Medulla oblongata (tissue), 1 donor: ENCODE measurements around the gene PIGW.
"Not testable (repeated sequence)": the region's sequence is repeated elsewhere in the genome, so short reads cannot be mapped to it uniquely, and the experiment has no call there.

ENCODE experiments used
- DNase-seq: peaks from one replicate; pipeline ENCODE4 v3.0.0-alpha.2; 2015; ENCODE audit errors: extremely low spot score

Gene PIGW

GRCh38 chr17:36508439-36508838 lies 26.3 kb upstream of the PIGW start:
- not testable (repeated sequence) for DNase-seq

GRCh38 chr17:36509272-36509985 lies 25.4 kb upstream of the PIGW start:
- no peak for DNase-seq

- DNase-seq, result no peak
Measured at GRCh38 chr17:36510636-36511035, 24.2 kb upstream of the PIGW start.

DNA sequence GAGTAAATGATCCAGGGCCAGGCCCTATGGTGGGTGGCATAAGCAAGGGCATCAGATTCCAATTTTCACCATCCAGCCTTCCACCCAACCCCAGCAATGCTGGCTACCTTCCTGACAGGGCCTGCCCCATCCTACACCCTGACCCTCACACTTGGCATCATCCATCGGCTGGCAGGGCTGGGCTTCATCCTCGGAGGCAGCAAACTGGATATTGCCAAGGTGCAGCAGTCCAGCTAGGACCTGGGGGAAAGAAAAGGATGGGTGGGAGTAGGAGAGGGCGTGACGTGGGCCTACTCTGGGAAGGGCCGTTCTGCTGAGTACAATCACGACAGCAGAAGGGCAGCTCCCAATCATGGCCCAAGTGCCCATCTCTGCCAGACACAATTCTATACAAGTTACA lies 23.6 kb upstream of the PIGW start:
- DNase-seq, result no peak

DNA sequence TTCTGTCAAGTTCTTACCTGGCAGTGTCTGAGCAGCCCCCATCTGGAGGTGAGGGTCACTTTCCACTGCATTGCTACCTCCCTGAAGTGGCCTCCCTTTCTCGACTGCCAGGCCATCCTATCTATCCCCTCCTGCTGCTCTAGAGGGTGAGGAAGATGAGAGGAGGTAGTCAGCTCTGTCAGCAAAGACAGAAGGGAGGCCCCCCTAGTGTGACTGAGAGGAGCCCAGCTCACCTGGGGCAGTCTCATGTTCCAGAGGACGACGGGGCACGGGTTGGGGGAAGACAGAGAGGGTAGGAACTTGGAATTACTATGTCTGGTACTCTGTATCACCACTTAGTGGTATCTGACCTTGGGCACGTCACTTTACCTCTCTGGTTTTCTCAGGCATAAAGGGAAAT lies 22.1 kb upstream of the PIGW start:
- DNase-seq, result no peak

DNA sequence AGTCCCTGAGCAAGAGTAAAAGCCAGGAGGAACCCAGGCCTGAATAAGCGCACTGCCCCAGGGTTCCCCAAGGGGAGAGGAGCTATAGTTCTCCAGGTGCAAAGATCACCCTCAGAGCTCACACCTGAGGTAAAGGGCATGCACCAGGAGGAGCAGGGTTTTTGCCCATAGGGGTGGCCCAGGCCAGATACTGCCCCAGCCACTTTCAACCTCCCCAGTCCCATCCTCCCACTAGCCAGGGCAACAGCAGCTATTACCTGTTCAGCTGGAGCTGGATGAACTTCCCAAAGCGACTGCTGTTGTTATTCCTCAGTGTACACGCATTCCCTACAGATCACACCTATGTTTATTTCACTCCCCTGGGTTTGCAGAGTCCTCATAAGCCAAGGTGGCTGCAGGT lies 19.9 kb upstream of the PIGW start:
- no peak for DNase-seq

DNA sequence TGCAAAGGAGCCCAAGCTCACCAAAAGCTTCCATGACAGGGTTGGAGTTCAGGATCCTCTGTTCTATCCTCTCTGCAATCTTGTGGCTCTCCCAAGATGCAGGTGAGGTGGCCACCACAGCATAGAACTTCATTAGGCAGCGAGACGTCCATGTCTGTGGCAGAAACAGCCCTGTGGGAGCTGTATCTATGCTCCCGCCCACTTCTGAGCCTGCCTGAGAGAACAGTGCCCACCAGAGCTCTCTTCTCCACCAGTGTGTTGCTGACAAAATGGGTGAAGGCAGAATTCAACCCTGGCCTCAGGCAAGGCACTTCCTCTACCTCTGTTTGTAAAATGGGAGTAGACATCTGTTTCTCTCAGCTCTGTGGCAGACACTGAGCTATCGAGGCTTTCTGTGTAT lies 18.9 kb upstream of the PIGW start:
- DNase-seq, result no peak

DNA sequence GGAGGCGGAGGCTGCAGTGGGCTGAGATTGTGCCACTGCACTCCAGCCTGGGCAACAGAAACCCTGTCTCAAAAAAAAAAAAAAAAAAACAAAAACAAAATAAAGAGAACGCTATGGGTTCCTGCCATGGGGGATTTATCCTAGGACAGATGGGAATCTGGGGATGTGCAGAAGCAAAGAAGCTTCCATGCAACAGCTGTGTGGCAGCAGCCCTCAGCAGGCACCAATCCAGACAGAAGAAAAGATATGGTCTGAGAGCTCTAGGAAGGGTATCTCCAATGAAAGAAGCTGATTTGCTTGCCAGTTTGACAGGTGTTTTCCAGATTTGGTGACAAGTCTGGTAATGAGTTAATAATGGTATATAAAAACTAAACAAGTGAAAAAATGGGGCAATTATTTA lies 11.7 kb upstream of the PIGW start:
- DNase-seq, result no peak

DNA sequence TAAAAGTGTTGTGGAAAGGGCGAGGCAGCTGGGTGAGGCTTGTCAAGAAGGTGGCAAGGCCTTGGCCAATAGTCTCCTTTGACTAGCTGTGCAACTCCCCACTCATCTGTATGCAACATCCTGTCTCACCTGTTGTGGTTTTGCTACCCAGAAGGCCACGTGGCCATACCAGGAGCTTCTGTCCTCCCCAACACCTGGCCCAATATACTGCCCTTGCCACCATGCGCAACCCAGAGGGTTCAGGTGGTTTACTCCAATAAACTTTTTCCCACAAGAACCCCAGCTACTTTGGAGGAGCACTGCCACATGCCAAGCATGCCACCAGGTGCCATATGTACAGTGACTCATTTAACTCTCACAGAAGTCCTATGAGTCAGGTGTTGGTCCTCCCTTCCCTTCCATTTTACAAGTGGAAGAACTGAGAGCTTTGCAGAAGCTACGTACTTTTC lies 10.3 kb upstream of the PIGW start:
- DNase-seq, result no peak

- DNase-seq, result no peak
Measured at GRCh38 chr17:36525113-36525512, 9.7 kb upstream of the PIGW start.

GRCh38 chr17:36525888-36526287 lies 8.9 kb upstream of the PIGW start:
- DNase-seq, result no peak

- no peak for DNase-seq
Measured at GRCh38 chr17:36527621-36528250, 7.1 kb upstream of the PIGW start.

DNA sequence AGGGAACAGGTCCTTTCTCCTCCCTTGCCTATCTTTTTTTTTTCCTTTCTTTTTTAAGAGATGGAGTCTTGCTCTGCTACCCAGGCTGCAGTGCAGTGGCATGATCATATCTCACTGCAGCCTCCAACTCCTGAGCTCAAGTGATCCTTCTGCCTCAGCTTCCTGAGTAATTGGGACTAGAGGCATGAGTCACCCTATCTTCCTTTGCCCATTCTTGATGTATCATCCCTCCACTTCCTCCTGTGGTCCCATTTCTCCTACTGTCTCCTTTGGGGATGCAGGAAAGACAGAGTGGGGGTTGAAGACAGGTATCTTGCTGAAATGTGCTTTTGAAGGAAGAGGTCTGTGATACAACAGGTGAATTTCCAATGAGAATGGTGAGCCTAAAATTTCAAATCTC lies 5.7 kb upstream of the PIGW start:
- DNase-seq, result no peak

DNA sequence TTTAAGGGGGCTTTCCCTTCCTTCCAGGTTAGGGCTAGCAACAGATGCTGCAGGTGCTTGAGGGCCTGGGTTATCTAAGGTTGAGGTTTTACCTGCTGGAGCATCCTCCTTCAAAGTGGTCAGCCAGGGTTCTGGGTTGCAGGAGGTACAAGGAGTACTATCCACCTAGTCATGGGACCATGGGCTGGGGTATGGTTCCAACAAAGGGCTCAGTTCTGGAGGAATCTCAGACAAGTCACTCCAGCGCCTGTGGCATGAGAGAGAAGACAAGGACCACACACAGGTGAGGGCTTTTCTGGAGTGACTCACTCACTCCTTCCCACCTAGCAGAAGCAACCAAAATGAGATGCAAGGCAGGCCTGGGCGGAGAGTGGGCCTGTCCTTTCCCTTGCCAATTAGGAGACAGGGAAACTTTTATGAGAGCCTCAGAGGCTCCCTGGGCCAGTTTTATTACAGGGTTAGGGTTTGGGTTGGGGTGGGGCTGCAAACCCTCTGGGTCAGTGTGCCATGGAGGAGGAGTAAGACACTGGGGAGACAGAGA lies 2.3 kb upstream of the PIGW start:
- DNase-seq, result no peak

GRCh38 chr17:36533935-36534839 lies 600 bp upstream of the PIGW start:
- peak; percentile 21 for DNase-seq

- DNase-seq, result no peak
Measured at GRCh38 chr17:36535669-36536081, 888 bp downstream of the PIGW start.

DNA sequence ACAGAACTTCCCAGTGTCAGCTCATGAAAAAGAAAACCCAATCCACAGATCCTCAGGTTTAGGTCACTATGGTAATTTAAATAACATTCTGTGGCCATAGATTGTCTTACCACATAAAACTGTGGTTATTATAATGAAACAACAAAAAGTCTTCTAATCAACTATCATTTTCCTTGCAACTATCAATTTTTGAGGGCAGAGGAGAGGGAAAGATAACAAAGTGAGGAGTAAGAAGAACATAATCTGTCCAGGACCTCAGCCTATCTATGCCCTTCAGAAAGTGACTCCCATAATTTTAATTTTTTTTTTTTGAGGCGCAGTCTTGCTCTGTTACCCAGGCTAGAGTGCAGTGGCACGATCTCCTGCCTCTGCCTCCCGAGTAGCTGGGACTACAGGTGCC lies 5.9 kb downstream of the PIGW start:
- DNase-seq, result no peak

- no peak for DNase-seq
Measured at GRCh38 chr17:36542755-36543154, 8.0 kb downstream of the PIGW start.

- DNase-seq, result peak; percentile 40
Measured at GRCh38 chr17:36544044-36544306, 9.2 kb downstream of the PIGW start.

DNA sequence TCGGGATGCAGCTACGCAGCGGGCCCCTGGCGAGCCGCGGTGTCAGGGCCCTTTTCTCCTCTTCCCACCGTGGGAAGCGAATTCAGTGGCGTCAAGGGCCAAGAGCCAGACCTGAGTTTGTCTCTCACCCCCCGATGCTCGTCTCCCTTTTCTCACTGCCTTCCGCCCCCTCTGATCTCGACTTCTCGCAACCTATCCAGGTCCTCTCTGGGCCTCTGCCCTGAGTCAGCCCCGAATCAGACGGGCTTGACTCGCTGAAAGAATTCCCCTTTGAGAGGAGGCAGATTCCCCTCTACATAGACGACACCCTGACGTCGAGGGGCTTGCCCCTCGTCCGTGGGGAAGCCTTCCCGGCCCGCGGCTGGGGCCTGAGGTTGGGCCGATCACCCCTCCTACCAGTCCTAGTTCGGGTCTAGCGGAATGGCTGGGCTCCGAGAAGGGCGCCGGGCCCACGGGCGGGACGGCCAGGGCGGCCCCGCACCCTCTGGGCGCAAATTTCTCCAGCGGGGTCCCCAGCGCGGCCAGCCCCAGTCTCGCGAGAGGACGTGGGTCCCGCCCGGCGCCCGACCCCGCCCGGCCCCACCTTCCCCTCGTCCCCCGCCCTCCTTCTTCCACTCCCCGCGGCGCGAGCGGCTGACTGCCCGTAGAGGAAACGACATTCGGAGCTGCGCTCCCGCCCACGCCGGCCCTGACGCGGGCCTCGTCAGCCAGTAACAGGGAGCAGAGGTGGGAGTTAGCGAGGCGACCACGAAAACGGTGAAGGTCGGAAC lies 9.7 kb downstream of the PIGW start, which contains the start of gene GGNBP2:
GGNBP2 (plus strand) TSS at position 613 of the 770 bp plus-strand sequence. CDS start 806 bp downstream, outside the sequence.
- peak; percentile 94 for DNase-seq

- no peak for DNase-seq
Measured at GRCh38 chr17:36545077-36545464, 10.3 kb downstream of the PIGW start.
